Stimulated activated CD4-positive, alpha-beta T cell treated with anti-CD3 and anti-CD28 coated beads, Interleukin-12 subunit alpha, Interleukin-12 subunit beta, amount 100 ng/mL, for 48 hours (primary cell): ENCODE measurements around the gene PLEKHS1.

ENCODE experiments used
- DNase-seq, 3 donors: peaks; one replicate each; pipeline ENCODE4 v3.0.0-alpha.2; 2020; ENCODE audit warnings: low read depth in 2 of 3, low spot score in 1 of 3

Gene PLEKHS1

GRCh38 chr10:113751181-113751732, at the start of gene PLEKHS1:
Gene PLEKHS1, plus strand, starts transcription at chr10:113751682. Its CDS starts 3,596 bp downstream, at chr10:113755278.
- DNase-seq: no peak

GRCh38 chr10:113704637-113705343, 46.7 kb upstream of the PLEKHS1 start:
- no peak for DNase-seq

GRCh38 chr10:113705344-113705652, 46.2 kb upstream of the PLEKHS1 start:
- no peak for DNase-seq

- DNase-seq: no peak
These were observed 44.9 kb upstream of the PLEKHS1 start for GRCh38 chr10:113706623-113707022.

- DNase-seq: no peak
These were observed 42.8 kb upstream of the PLEKHS1 start for GRCh38 chr10:113708640-113709039.

GRCh38 chr10:113709221-113709838, 42.2 kb upstream of the PLEKHS1 start:
- no peak for DNase-seq

- no peak for DNase-seq
These were observed 40.3 kb upstream of the PLEKHS1 start for GRCh38 chr10:113711142-113711541.

GRCh38 chr10:113712024-113712423, 39.5 kb upstream of the PLEKHS1 start:
- no peak for DNase-seq

- no peak for DNase-seq
These were observed 38.5 kb upstream of the PLEKHS1 start for GRCh38 chr10:113712755-113713639.

- no peak for DNase-seq
These were observed 37.9 kb upstream of the PLEKHS1 start for GRCh38 chr10:113713640-113713982.

GRCh38 chr10:113716109-113716910, 35.2 kb upstream of the PLEKHS1 start:
- DNase-seq: no peak

GRCh38 chr10:113718969-113719822, 32.3 kb upstream of the PLEKHS1 start:
- no peak for DNase-seq

GRCh38 chr10:113720386-113720785, 31.1 kb upstream of the PLEKHS1 start:
- no peak for DNase-seq

GRCh38 chr10:113732160-113732881, 19.2 kb upstream of the PLEKHS1 start:
- DNase-seq: no peak

- no peak for DNase-seq
These were observed 18.5 kb upstream of the PLEKHS1 start for GRCh38 chr10:113732966-113733365.

- no peak for DNase-seq
These were observed 17.8 kb upstream of the PLEKHS1 start for GRCh38 chr10:113733635-113734034.

GRCh38 chr10:113735913-113736312, 15.6 kb upstream of the PLEKHS1 start:
- DNase-seq: no peak

- no peak for DNase-seq
These were observed 14.9 kb upstream of the PLEKHS1 start for GRCh38 chr10:113736576-113736975.

- DNase-seq: no peak
These were observed 12.5 kb upstream of the PLEKHS1 start for GRCh38 chr10:113739031-113739430.
